NCI-H345 (cell line): ENCODE data around the gene SEPTIN11.

ENCODE experiments used
- DNase-seq: peaks from one replicate; lab custom pipeline; 2025; lab: John Stamatoyannopoulos, UW

The SEPTIN11 gene

GRCh38 chr4:76949276-76950051 is at the start of gene SEPTIN11:
Gene SEPTIN11, plus strand, starts transcription at chr4:76949752. Its CDS starts 152 bp downstream, at chr4:76949904.
- DNase-seq, result peak; percentile 70

GRCh38 chr4:76902233-76902890 is 47.2 kb upstream of the SEPTIN11 start:
- DNase-seq, result no peak

GRCh38 chr4:76904646-76905190 is 44.8 kb upstream of the SEPTIN11 start:
- DNase-seq, result no peak

GRCh38 chr4:76905521-76905920 is 44.0 kb upstream of the SEPTIN11 start:
- DNase-seq, result no peak

- DNase-seq, result no peak
Measured at GRCh38 chr4:76909711-76910110, 39.8 kb upstream of the SEPTIN11 start.

- no peak for DNase-seq
Measured at GRCh38 chr4:76920715-76921114, 28.8 kb upstream of the SEPTIN11 start.

GRCh38 chr4:76923619-76924357 is 25.8 kb upstream of the SEPTIN11 start:
- DNase-seq, result no peak

GRCh38 chr4:76926841-76927240 is 22.7 kb upstream of the SEPTIN11 start:
- no peak for DNase-seq

- no peak for DNase-seq
Measured at GRCh38 chr4:76930685-76931084, 18.9 kb upstream of the SEPTIN11 start.

GRCh38 chr4:76931087-76931486 is 18.5 kb upstream of the SEPTIN11 start:
- no peak for DNase-seq

- no peak for DNase-seq
Measured at GRCh38 chr4:76931576-76932276, 17.8 kb upstream of the SEPTIN11 start.

- no peak for DNase-seq
Measured at GRCh38 chr4:76939184-76939583, 10.4 kb upstream of the SEPTIN11 start.

GRCh38 chr4:76943129-76943620 is 6.4 kb upstream of the SEPTIN11 start:
- DNase-seq, result no peak

GRCh38 chr4:76943790-76944189 is 5.8 kb upstream of the SEPTIN11 start:
- DNase-seq, result no peak

- no peak for DNase-seq
Measured at GRCh38 chr4:76947369-76947768, 2.2 kb upstream of the SEPTIN11 start.

- DNase-seq, result no peak
Measured at GRCh38 chr4:76948443-76949275, 893 bp upstream of the SEPTIN11 start.

GRCh38 chr4:76950052-76950955 is 752 bp downstream of the SEPTIN11 start:
- DNase-seq, result no peak

GRCh38 chr4:76950956-76951671 is 1.6 kb downstream of the SEPTIN11 start:
- DNase-seq, result no peak

- no peak for DNase-seq
Measured at GRCh38 chr4:76951672-76952010, 2.1 kb downstream of the SEPTIN11 start.
